ENCODE measurements around the gene GIPC3. TPM values are rescaled to one million over a fixed set of nuclear protein-coding genes. Genes with fewer than 3 reads are reported as not detected.

GIPC3 gene
- total RNA-seq, 1 experiment from 2014 or later = 0.34 TPM

GRCh38 chr19:3538258-3538929 is 46.9 kb upstream of the GIPC3 start:
- TF ChIP-seq EZH2 (IDR thresholded peaks at IDR 0.05; ENCODE audit: borderline replicate concordance, low read depth, low read length, poor library complexity, severe bottlenecking) (no peak), CTCF (conservative IDR thresholded peaks at IDR 0.05; ENCODE audit: low read depth, low read length) (no peak)
- Histone ChIP-seq H3K9me3 (ENCODE audit: low read depth, low read length, poor library complexity, severe bottlenecking) (no peaks in the 10 kb centered on the region), H3K27me3 (replicated peaks; ENCODE audit: insufficient read depth, low read depth, low read length, poor library complexity) (no peaks in the 10 kb centered on the region), H3K4me1 (ENCODE audit: insufficient read depth, low read length, poor library complexity, severe bottlenecking) (no peaks in the 10 kb centered on the region), H3K4me3 (ENCODE audit: low read depth, low read length, poor library complexity, severe bottlenecking) (no peak overlapping the region), H3K36me3 (ENCODE audit: insufficient read depth, low read length, poor library complexity, severe bottlenecking) (peaks cover 46% of the 10 kb centered on the region), H3K27ac (ENCODE audit: low read depth, low read length, poor library complexity, severe bottlenecking) (no peak overlapping the region)
- intact Hi-C loops (cut with micrococcal nuclease; ENCODE audit: unreplicated experiment) = no loop called here
- no TSS peak for BruUV-seq (replicated peaks)
- ChIA-PET POLR2A (ENCODE audit: low non-redundant PET) (no interaction called here), CTCF (no interaction called here)
- DNase-seq (ENCODE audit: low spot score) = no peak

DNA sequence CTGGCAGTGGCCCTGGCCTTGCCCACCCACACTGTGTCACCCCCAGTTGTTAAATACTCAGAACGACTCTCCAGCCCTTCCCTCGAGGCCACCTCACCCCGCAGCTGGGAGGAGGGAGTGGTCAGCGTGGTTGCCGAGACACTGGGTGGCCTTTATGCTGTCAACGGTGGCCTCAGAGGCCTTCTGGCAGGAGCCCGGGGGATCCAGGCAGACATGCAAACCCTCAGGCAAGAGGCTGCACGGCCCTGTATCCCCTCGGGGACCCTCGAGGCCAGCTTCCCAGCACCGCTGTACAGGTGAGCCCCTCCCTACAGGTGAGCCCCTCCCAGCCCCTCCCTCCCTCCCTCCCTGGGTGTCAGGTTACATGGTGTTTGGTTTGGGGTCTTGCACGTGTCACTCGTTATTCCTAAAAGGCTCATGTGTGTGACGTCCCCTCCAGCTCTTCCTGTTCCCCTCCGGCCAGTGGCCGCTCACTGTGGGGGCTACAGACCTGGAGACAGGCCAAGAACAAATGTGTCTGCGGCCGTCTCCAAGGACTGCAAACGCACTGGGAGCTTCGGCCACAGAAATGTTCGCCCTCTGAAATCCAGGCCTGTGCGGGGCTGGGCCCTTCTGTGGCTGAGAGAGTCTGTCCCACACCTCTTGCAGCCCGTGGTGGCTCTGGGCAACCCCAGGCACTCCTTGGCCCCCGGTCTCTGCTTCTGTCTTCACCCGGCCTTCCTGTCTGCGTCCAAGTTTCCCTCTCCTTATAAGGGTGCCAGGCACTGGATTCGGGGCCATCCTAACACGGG is 46.1 kb upstream of the GIPC3 start, which contains the start of gene TEKTIP1:
TSS of gene TEKTIP1 (plus strand) at position 210 of the 791 bp plus-strand sequence. CDS start at position 214, 4 bp downstream.
- CTCF ChIA-PET = no interaction called here
- Histone ChIP-seq H3K4me3 (ENCODE audit: low read depth, low read length, poor library complexity, severe bottlenecking) (no peak within 1 kb of the TSS), H3K27ac (ENCODE audit: low read depth, low read length, poor library complexity, severe bottlenecking) (no peak within 1 kb of the TSS), H3K36me3 (ENCODE audit: insufficient read depth, low read length, poor library complexity, severe bottlenecking) (peaks cover 41% of the 10 kb centered on the region), H3K9me3 (ENCODE audit: low read depth, low read length, poor library complexity, severe bottlenecking) (no peaks in the 10 kb centered on the region), H3K27me3 (replicated peaks; ENCODE audit: insufficient read depth, low read depth, low read length, poor library complexity) (no peaks in the 10 kb centered on the region), H3K4me1 (ENCODE audit: insufficient read depth, low read length, poor library complexity, severe bottlenecking) (no peaks in the 10 kb centered on the region)
- TF ChIP-seq CTCF (conservative IDR thresholded peaks at IDR 0.05; ENCODE audit: low read depth, low read length) = no peak
- POLR2A ChIA-PET (ENCODE audit: low non-redundant PET) = no interaction called here
- BruUV-seq (replicated peaks) = no TSS peak
- no peak for DNase-seq (ENCODE audit: low spot score)
- intact Hi-C loops (cut with micrococcal nuclease; ENCODE audit: unreplicated experiment) = no loop called here

- ChIA-PET POLR2A (ENCODE audit: low non-redundant PET) (no interaction called here), CTCF (no interaction called here)
- intact Hi-C loops (cut with micrococcal nuclease; ENCODE audit: unreplicated experiment) = loop anchor here (10.0 kb wide), 1 partner anchor 165 kb away; the partner anchor contains the start of genes PIP5K1C and TJP3
- Histone ChIP-seq H3K4me1 (ENCODE audit: insufficient read depth, low read length, poor library complexity, severe bottlenecking) (no peaks in the 10 kb centered on the region), H3K27ac (ENCODE audit: low read depth, low read length, poor library complexity, severe bottlenecking) (no peak overlapping the region), H3K4me3 (ENCODE audit: low read depth, low read length, poor library complexity, severe bottlenecking) (no peak overlapping the region), H3K27me3 (replicated peaks; ENCODE audit: insufficient read depth, low read depth, low read length, poor library complexity) (no peaks in the 10 kb centered on the region), H3K36me3 (ENCODE audit: insufficient read depth, low read length, poor library complexity, severe bottlenecking) (peaks cover 40% of the 10 kb centered on the region), H3K9me3 (ENCODE audit: low read depth, low read length, poor library complexity, severe bottlenecking) (no peaks in the 10 kb centered on the region)
- DNase-seq (ENCODE audit: low spot score) = no peak
- TF ChIP-seq CTCF (conservative IDR thresholded peaks at IDR 0.05; ENCODE audit: low read depth, low read length) (no peak), EZH2 (IDR thresholded peaks at IDR 0.05; ENCODE audit: borderline replicate concordance, low read depth, low read length, poor library complexity, severe bottlenecking) (no peak)
- no TSS peak for BruUV-seq (replicated peaks)
Observed at GRCh38 chr19:3539756-3540118, 45.5 kb upstream of the GIPC3 start.
